Omental fat pad (tissue), 4 donors: Measurements from ENCODE around the gene AACS. TPM values are rescaled to one million over a fixed set of nuclear protein-coding genes. Genes with fewer than 3 reads are reported as not detected.

Experiments used
- ATAC-seq: fragments of 150-250 bp; one replicate; pipeline ENCODE4 v1.9.1; 2016; ENCODE audit warnings: mild to moderate bottlenecking, moderate library complexity; ENCODE audit not compliant: low FRiP score
- DNase-seq: peaks from one replicate; pipeline ENCODE4 v3.0.0-alpha.2; 2019; ENCODE audit warnings: low spot score
- CTCF ChIP-seq, 3 donors: fragments of 450-650 bp; IDR thresholded peaks; one replicate each; pipeline ENCODE4 v1.5.1; 2016 to 2017; ENCODE audit warnings: antibody characterized with exemption in 3 of 3, mild to moderate bottlenecking in 3 of 3, moderate library complexity in 2 of 3
- total RNA-seq, 4 donors: library from RNA; depleted of rRNA; stranded (reverse); fragments of >200 nt; gene quantifications; one replicate each; pipeline ENCODE4 v1.1.0, GENCODE V29; 2016

AACS gene
- total RNA-seq, 4 donors from 2014 or later = 20.3 to 55.5 (median 33.5) TPM

DNA sequence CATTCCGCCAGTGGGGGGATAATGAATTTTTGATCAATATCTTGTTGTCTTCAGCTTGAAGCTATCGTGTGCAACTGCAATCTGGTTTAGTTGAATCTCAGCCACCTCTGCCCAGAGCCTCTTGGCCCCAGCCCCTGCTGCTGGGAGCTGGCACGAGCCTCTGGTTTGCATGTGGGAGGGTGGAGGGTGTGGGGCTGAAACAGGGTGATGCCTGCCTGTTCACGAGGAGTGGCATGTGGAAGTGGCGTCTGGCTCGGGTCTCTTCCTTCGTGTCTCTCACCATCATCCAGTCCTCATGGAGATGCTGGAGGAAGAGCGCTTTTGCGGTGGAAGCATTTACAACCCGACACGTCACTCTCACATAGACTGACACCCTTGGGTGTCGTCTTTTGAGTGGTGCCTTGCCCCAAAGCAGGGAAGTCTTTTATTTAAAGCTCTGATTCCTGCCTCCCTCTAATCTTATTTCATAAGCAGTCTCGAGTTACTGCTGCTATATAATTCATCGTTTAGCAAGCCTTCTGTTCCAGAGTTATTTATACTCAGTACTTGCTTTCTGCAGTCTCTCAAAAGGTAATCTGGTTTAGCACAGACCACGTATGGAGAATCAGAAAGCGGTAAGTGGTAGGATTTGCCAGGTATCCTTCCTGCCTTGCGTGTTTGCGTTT lies 64.5 kb downstream of the AACS start:
- no peak for DNase-seq
- no peak for TF ChIP-seq CTCF (IDR thresholded peaks at IDR 0.05)
- no peak for ATAC-seq

DNA sequence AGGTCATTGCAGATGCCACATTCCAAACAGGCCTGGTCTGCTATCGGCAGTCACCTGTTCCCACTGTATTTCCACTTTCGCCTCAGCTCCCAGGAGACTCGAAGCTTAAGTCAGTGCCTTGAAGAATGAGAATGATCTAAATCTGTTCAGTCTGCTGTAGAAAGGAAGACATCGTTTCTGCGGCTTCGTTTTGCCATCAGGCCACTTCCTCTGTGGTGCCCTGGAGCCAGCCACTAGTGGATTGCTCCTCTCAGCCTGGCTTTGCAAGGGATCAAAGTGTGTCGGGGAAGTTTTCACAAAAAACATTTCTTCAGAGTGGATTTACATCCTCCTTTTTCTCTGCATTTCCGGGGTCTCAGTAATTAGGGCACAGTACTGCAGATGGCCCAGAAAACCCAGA lies 66.7 kb downstream of the AACS start:
- no peak for TF ChIP-seq CTCF (IDR thresholded peaks at IDR 0.05)
- ATAC-seq (no peak), DNase-seq (no peak)

- ATAC-seq (no peak), DNase-seq (no peak)
- no peak for TF ChIP-seq CTCF (IDR thresholded peaks at IDR 0.05)
Observed at GRCh38 chr12:125132698-125133400, 67.6 kb downstream of the AACS start.

DNA sequence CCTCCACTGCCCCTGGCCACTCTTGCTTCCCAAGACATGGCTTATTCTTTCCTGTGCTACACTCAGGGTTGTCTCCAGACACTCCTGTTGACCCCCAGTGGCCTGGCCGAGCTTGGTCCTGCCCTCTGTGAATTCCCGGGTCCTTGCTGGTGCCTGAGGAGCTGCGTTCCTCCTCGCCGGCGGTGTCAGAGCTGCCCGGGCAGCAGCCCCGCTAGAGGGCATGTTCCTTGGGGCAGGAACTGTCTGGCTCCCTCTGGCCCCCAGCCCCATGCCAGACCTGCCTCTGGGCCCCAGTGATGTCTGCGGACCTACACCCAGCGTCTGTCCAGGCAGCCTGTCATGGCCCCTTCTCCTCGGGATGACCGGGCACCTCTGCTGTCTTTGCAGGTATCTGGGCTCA lies 68.4 kb downstream of the AACS start:
- DNase-seq = no peak
- no peak for TF ChIP-seq CTCF (IDR thresholded peaks at IDR 0.05)
- ATAC-seq = no peak

- ATAC-seq (no peak), DNase-seq (no peak)
- no peak for TF ChIP-seq CTCF (IDR thresholded peaks at IDR 0.05)
Observed at GRCh38 chr12:125134576-125134975, 69.3 kb downstream of the AACS start.

DNA sequence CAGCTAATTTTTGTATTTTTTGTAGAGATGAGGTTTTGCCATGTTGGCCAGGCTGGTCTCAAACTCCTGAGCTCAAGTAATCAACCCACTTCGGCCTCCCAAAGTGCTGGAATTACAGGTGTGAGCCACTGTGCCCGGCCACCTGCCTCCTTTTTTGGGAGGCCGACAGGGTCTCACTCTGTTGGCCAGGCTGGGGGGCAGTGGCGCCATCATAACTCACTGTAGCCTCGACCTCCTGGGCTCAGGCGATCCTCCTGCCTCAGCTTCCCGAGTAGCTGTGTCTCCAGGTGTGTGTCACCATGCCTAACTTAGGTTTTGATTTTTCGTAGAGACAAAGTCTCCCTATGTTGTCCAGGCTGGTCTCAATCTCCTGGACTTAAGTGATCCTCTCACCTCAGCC lies 70.7 kb downstream of the AACS start:
- ATAC-seq = no peak
- DNase-seq = no peak
- TF ChIP-seq CTCF (IDR thresholded peaks at IDR 0.05) = no peak

GRCh38 chr12:125136702-125137101 lies 71.5 kb downstream of the AACS start:
- DNase-seq = no peak
- no peak for TF ChIP-seq CTCF (IDR thresholded peaks at IDR 0.05)
- ATAC-seq = no peak
